ENCODE results near the gene STXBP2.

STXBP2 gene

DNA sequence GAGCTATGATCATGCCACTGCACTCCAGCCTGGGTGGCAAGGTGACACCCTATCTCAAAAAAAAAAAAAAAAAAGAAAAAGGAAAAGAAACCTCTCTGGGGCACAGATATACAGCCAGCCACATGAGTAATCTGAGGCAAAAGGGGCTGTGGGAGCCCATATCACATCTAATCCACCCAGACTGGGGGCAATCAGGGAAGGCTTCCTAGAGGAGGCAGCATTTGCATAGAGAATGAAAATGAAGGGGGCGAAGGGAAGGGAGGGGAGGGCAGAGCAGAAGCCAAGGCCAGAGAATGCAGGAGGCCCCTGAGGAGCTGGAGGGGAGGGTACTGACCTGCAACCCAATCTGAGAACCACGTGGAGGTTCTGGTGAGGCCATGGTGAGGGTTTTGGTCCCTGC, 13.2 kb downstream of the STXBP2 start:
- DNase-seq (ENCODE audit: low spot score) (no peak), FAIRE-seq (no peak)

DNA sequence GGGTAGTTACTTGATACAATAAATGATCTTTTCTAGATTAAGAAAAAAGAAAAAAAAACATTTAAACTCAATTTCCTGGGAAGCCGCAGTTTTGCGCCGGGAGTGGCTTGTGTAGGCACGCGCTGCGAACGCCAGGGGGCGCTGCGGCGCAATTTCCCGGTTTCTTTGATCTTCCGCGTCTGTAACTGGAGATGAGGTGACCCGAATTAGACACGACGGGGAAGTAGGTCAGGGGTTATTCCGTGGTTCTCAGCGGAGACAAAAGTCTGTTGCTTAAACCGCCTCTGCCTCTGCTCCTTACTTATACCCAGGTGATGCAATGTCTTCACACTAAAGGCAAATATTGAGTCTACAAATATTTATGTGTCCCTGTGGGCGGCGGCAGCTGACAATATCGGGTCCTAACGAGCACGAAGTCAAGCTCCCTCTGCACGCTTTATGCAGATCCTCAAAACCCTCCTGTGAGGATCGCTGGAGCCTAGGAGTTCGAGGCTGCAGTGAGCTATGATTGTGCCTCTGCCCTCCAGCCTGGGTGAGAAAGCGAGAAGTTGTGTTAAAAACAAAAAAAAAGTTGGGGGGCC, 15.2 kb downstream of the STXBP2 start:
- DNase-seq (ENCODE audit: low spot score) (peak; percentile 81), FAIRE-seq (no peak)

DNA sequence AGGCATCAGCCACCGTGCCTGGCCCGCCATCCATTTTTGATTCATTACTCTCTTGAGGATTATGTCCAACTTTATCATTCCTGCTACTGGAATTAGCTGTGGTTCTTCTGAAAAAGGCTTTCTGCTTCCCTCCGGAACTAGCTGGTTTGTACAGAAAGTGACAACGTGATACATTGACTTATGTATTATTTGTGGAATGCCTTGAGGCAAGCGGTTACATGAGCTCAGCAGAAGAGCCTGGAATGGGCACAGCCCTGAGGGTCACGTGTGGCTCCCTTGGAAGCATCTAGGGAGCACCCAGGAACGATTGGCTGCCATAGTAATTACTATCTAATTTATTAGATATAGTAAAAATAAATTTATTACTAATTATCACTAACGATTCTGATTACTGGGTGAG, 17.5 kb downstream of the STXBP2 start:
- FAIRE-seq (no peak), DNase-seq (ENCODE audit: low spot score) (no peak)

DNA sequence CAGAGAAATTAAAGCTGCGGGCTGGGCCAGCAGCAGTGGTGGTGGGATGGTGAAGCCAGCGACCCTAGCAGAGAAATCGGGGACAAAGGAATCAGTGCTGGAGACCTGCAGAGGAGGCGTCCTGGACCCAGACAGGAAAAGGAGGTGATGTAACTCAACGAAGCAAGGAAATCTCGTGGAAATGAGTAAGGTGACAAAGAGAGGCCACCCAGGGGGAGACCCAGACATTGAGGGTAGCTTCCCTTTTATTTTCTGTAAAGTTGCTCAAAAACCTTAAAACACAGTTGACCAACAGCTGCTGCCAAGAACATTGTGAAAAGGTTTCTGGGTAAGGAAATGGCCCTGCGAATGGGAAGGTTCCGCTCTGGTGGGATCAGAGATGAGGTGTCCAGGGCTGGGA, 18.7 kb downstream of the STXBP2 start:
- FAIRE-seq = no peak
- no peak for DNase-seq (ENCODE audit: low spot score)

DNA sequence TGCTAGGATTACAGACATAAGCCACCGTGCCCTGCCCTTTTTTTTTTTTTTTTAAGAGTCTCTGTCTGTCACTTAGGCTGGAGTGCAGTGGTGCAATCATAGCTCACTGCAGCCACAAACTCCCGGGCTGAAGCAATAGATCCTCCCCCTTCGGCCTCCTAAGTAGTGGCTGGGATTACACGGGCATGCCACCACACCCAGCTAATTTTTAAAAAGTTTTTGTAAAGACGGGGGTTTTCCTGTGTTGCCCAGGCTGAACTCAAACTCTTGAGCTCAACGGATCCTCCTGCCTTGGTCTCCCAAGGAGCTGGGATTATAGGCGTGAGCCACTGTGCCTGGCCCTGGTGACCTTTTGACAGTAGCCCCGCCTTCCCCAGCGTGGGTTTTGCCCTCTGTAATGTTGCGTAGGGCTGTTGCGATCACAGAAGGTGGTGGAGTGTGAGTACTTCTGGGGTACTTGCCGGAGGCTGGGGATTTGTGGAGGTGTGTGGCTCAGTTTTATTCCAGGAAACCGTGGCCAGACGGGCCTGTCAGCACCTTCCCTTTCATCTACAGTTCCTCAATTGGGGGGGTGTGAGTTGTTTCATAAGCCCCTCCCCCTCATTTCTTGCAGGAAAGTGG, 20.3 kb downstream of the STXBP2 start:
- no peak for DNase-seq (ENCODE audit: low spot score)
- FAIRE-seq = no peak

DNA sequence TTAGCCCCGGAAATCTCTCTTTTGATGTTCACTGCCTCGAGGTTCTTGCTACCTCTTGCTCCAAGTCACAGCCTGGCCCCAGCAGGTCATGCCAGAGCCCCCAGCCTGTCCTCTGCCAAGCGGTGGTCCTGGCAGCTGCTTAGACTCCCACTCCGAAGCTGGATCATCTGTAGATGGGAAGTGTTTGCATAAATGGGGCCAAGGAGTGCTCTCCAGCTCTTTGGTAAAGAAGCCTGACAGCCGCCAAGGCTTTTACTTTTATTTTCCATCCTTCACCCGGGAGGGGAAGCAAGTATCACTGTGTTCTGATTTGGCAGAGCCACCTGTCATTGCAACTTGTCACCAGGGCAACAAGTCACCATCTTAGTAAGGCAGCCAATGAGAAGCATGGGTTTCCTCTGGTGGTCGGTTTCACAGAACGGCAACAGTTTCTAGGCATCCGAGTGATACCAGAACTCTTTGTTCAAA, 21.3 kb downstream of the STXBP2 start:
- FAIRE-seq = no peak

DNA sequence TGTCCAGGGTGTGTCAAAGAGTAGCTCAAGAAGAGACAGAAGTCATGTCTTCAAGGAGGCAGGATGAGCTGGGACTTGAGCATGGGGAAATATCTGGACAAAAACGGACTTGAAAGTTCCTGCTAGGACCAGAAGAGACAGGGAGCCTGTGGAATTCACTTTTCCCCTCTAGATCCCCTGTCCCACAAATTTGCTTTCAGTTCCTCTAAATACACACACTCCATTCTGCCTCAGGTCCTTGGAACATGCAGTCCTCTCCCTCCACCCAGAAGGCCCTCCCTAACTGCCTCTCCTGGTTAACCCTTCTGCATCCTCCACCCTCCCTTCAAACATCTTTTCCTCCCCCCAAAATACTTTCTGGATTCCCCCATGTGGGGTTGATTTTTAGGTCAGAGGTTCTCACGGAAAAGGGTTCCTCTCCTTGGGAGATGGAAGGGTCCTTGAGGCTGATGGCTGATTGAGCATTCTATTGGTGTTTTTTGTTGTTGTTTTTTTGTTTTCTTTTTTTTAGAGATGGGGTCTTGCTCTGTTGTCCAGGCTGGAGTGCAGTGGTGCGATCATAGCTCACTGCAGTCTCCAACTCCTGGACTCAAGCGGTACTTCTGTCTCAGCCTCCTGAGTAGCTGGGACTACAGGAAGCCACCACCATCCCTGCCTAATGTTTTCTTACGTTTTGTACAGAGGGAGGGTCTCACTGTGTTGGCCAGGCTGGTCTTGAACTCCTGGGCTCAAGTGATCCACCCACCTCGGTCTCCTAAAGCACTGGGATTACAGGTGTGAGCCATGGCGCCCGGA, 25.0 kb downstream of the STXBP2 start:
- no peak for DNase-seq (ENCODE audit: low spot score)

More for the DNA sequence above, 21.3 kb downstream of the STXBP2 start:
- DNase-seq (ENCODE audit: low spot score) = no peak

DNA sequence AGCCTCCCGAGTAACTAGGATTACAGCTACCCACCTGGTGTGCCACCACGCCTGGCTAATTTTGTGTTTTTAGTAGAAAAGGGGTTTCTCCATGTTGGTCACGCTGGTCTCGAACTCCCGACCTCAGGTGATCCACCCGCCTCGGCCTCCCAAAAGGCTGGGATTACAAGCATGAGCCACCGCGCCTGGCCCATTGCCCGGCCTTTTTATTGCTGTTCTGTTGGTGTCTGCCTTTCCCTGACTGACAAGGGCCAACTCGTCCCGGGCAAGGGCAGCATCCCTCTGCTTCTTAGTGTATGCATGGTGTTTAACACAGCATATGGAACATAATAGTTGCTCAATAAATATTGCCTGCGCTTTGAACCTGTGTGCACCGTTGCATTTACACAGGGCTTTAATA, 25.7 kb downstream of the STXBP2 start:
- FAIRE-seq (no peak), DNase-seq (ENCODE audit: low spot score) (no peak)

More for the DNA sequence above, 25.0 kb downstream of the STXBP2 start:
- no peak for FAIRE-seq

DNA sequence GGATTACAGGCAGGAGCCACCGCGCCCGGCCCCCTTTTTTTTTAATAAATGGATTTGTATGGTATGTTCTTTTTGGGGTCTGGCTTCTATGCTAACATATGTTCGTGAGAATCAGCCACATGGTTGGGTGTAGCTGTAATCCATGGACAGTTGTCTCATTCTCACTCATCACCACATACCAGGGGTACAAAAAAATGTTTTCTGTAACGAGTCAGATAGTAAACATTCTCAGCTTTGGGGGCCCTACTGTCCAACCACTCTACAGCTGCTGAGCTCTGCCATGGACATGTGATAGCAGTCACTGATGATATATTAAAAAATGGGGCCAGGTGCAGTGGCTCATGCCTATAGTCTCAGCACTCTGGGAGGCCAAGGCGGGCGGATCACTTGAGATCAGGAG, 26.8 kb downstream of the STXBP2 start:
- FAIRE-seq = no peak
- no peak for DNase-seq (ENCODE audit: low spot score)

DNA sequence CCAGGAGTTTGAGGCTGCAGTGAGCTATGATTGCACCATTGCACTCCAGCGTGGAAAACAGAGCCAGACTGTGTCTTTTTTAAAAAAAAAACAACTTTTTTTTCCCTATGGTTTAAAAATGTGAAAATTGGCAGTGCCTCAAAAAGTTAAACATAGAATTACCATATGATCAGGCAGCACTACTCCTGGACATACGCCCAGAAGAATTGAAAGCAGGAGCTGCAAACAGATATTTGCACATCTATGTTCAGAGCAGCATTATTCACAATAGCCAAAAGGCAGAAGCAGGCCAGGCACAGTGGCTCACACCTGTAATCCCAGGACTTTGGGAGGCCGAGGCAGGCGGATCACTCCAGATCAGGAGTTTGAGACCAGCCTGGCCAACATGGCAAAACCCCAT, 28.2 kb downstream of the STXBP2 start:
- FAIRE-seq (no peak), DNase-seq (ENCODE audit: low spot score) (no peak)

DNA sequence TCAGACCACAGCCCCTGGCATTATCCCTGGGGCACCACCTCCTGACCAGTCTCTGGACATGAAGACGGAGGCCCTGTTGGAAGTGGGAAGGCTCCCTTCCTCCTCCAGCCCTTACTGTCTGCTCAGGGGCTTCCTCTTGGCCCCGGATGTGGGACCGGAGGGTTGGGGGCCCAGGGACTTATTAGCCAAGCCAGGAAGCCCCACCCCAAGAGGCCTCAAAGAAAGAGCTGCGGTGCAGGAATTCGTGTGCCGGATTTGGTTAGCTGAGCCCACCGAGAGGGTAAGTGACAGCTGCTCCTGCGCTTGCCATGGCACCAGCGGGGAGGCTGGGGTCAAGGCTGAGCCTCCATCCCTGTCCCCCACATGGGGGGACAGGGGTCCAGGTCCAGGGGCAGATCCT, 31.9 kb downstream of the STXBP2 start, which contains the start of gene RETN:
TSS of gene RETN (plus strand) at position 208 of the 400 bp plus-strand sequence. CDS start 278 bp downstream, outside the sequence.
- DNase-seq (ENCODE audit: low spot score) = no peak

DNA sequence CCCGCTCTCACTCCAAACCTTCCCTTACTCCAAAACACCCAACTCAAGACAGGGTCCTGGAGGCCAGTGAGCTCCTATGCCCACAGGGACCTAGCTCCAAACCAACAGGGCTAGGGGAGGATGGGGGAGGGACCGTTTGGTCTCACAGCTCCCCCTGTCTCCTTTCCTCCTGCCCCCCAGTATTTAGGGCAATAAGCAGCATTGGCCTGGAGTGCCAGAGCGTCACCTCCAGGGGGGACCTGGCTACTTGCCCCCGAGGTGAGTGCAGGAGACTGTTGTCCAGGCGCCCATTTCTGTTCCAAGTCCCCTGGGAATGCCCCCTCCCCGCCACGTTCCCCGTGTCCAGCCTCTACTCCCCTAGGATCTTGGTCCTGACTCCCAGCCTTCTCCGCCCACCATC, 32.7 kb downstream of the STXBP2 start:
- no peak for DNase-seq (ENCODE audit: low spot score)
- FAIRE-seq = no peak

More for the DNA sequence above, 31.9 kb downstream of the STXBP2 start, which contains the start of gene RETN:
- no peak for FAIRE-seq

DNA sequence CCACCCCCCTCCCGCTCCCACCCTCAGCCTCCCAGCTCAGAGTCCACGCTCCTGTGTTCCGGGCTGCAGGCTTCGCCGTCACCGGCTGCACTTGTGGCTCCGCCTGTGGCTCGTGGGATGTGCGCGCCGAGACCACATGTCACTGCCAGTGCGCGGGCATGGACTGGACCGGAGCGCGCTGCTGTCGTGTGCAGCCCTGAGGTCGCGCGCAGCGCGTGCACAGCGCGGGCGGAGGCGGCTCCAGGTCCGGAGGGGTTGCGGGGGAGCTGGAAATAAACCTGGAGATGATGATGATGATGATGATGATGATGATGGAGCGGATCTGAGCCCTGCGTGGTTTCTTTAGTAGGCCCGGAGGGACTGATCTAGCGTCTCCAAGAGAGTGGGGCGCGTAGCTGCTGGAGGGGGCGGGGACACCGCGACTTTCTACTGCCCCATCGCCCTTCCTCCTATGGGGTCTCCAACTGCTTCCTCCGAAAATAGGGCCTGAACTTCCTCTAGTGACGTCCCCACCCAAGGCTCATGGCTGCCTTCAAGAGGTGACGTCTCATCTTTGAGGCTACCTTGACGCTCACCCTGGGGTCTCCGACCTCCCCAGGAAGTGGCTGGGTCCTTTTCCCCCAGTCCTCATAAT, 33.4 kb downstream of the STXBP2 start:
- FAIRE-seq (no peak), DNase-seq (ENCODE audit: low spot score) (peak; percentile 71)

DNA sequence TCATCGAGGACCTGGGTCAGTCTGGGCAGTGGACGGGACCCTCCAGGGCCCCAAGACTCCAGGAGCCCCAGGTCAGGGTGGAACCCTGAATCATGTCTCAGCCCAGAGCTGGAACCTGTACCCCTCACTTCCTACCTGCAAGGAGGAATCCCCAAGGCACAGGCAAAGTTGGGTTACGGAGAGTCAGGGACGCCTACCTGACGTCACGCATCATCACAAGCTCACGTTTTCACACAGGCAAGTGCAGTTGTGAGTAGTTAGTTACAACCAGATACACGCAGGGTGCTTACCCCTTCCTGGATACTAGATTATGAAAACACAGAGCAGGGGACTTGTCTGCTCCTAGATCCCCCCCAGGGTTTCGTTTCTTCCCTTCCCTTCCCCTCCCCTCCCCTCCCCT, 33.9 kb downstream of the STXBP2 start:
- FAIRE-seq = no peak

DNA sequence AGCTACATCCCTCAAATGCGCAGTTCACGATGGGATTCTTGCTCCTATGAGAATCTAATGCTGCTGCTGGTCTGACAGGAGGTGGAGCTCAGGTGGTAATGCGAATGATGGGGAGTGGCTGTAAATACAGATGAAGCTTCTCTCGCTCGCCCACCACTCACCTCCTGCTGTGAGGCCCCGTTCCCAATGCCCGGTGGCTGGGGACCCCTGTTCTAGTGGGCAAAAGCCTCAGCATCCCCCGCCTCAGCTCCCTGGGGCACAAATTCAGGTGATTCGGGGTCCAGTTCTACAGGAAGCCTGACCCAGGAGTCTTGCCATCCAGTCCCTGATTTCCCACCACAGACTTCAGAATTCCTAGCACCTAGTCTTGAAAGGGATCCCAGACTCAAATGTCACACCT, 35.6 kb downstream of the STXBP2 start:
- FAIRE-seq (no peak), DNase-seq (ENCODE audit: low spot score) (no peak)

More for the DNA sequence above, 33.9 kb downstream of the STXBP2 start:
- DNase-seq (ENCODE audit: low spot score) = no peak

DNA sequence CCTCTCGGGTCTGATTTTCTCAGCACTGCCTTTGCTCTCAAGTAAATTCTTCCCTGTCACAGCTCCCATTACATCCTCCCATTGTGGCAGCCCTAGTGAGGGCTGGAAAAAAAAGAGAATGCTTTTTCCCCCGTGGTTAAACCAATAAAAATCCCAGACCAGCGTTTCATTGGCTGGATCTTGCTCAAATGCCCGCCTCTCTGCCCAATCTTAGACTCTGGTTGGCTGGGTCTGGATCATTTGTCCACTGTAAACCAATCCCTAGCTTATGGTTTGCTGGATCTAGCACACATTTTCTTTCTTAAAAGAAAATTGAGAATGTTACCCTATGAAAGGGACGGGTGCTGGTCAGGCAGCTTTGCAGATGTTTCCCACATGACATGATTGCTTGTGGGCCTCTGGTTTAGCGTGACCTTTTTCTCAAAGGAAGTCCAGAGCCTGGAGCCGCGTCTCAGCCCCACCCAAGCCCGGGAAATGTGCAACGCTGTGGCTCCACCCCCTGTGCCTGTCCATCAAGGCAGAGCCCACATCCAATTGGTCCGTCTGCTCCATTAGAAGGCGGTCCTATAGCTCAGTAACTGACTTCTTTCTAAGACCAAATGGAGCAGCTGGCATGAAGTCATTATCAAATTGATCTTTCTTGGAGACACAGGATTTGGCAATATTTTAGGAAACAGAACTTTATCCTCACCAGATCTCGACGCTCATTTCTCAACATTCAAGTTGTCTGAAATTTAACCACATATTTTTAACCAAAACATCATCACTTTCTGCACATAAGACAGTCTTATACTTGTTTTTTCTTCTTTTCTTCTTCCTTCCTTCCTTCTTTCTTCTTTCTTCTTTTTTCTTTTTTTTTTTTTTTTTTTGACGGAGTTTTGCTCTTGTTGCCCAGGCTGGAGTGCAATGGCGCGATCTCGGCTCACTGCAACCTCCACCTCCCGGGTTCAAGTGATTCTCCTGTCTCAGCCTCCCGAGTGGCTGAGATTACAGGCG, 37.4 kb downstream of the STXBP2 start:
- DNase-seq (ENCODE audit: low spot score) (peak; percentile 22), FAIRE-seq (no peak)

DNA sequence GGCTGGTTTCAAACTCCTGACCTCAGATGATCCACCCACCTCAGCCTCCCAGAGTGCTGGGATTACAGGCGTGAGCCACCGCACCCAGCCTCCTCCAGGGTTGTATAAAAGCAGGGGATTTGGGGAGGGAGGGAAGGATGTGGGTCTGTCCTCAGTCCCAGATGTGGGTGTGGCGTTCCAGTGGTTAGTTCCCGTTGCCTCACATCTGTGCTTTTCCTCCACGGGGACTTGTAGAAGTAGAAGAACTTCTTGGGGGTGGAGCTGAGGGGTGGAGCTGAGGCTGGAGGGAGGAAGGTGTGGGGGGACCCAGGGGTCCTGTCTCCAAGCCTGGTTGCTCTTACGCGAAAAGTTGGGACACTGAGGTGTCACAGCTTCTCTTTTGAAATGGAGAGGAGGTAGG, 39.5 kb downstream of the STXBP2 start:
- DNase-seq (ENCODE audit: low spot score) (no peak), FAIRE-seq (no peak)

DNA sequence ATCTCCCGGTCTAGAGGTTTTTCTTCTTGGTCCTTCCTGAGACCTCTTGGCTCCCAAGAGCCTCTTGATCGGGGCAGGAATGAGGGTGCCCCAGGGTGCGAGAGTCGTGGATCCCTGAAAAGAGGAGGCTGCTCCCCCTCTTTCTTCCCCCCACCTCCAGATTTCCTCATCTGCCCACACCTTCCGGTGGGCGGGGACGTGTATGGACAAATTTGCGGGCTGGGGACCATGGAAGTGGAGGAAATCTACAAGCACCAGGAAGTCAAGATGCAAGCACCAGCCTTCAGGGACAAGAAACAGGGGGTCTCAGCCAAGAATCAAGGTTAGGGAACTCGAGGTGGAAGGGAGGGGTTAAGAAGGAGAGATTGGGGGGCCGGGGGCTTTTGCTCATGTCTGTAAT, 39.9 kb downstream of the STXBP2 start, which contains the start of gene MCEMP1:
TSS of gene MCEMP1 (plus strand) at position 237 of the 400 bp plus-strand sequence. CDS start at position 268, 31 bp downstream.
- no peak for DNase-seq (ENCODE audit: low spot score)
- no peak for FAIRE-seq

DNA sequence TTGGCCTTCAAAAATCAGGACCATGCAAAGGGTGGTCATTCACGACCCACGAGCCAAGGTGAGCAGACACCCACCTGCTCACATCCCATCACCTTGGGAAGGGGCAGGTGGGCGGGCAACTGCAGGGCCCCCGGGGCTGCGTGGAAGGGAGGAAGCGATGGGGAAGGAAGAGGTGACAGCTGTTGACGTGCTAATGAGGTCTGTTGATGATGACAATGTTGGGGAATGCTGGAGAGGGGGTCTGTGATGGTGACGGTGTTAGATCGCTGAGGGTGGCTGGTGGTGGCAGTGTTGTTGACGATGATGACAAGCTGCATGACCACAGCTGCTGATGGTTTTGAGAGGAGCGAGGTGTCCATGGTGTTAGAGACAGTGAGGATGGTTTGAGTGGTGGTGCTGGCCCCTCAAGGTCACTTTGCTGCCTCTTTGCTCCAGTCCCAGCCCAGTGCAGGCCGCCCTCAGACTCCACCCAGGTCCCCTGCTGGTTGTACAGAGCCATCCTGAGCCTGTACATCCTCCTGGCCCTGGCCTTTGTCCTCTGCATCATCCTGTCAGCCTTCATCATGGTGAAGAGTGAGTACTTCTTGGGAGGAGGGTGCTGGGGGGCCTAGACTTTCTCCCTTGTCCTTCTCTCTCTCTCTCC, 40.9 kb downstream of the STXBP2 start:
- no peak for DNase-seq (ENCODE audit: low spot score)
- FAIRE-seq = no peak
